Kidney glomerular epithelial cell (primary cell): ENCODE results near the gene CLDN17.

ENCODE experiments used
- DNase-seq: peaks from one replicate; lab custom pipeline; 2025; lab: John Stamatoyannopoulos, UW

CLDN17 gene

GRCh38 chr21:30117631-30118030 lies 49.0 kb downstream of the CLDN17 start:
- DNase-seq = no peak

GRCh38 chr21:30116479-30116878 lies 50.1 kb downstream of the CLDN17 start:
- no peak for DNase-seq
